ENCODE measurements around the gene SCN4A. TPM values are rescaled to one million over a fixed set of nuclear protein-coding genes. Genes with fewer than 3 reads are reported as not detected.

The SCN4A gene
- total RNA-seq, 1 experiment from 2014 or later, result not detected

DNA sequence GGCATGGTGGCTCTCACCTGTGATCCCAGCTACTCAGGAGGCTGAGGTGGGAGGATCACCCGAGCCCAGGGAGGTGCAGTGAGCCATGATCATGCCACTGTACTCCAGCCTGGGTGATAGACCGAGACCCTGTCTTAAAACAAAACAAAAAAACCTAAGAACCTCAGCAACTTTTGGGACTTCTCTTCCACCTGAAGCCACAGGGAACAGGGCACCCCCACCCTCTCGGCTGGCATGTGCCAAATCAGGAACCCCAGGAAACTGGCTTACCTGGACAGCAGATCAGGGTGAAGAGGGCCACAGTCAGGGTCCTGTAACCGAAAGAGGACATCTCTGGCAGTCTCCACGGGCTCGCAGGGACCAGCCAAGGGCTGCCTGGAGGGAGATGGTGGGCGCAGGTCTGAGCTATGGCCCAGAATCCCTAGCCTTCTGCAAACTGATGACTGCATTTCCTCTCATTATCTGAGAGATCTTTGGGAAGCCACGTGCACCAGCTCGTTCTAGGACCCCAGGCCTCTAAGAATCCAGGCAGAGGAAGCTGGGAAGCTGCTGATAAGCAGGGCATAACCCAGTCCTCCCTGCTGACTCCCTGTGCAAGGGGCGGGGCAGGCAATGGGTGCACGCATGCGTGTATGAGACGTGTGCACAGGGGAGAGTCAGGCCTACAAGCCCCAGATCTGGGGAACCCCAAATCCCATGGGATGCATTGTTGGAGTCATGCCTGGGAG is 33.8 kb upstream of the SCN4A start:
- H3K36me3 ChIP-seq, result no peaks in the 10 kb centered on the region
- no peak overlapping the region for H3K4me3 ChIP-seq
- peak in 1 of 2 experiments; percentile 43 for DNase-seq (ENCODE audit: low read depth in 1 of 2, low spot score in 2 of 2)
- H3K27me3 ChIP-seq (replicated peaks), result peaks cover 13% of the 10 kb centered on the region; the same call in 1 of the 2 replicates
- H3K9me3 ChIP-seq (replicated peaks), result no peaks in the 10 kb centered on the region
- no peaks in the 10 kb centered on the region for H3K4me1 ChIP-seq (replicated peaks)
- H3K27ac ChIP-seq, result no peak overlapping the region

GRCh38 chr17:64005734-64006167 is 33.0 kb upstream of the SCN4A start:
- no peak for DNase-seq (ENCODE audit: low read depth in 1 of 2, low spot score in 2 of 2)
- no peaks in the 10 kb centered on the region for H3K36me3 ChIP-seq
- no peaks in the 10 kb centered on the region for H3K4me1 ChIP-seq (replicated peaks)
- H3K27me3 ChIP-seq (replicated peaks), result peaks cover 13% of the 10 kb centered on the region; the same call in 1 of the 2 replicates
- no peak overlapping the region for H3K4me3 ChIP-seq
- no peaks in the 10 kb centered on the region for H3K9me3 ChIP-seq (replicated peaks)
- no peak overlapping the region for H3K27ac ChIP-seq

DNA sequence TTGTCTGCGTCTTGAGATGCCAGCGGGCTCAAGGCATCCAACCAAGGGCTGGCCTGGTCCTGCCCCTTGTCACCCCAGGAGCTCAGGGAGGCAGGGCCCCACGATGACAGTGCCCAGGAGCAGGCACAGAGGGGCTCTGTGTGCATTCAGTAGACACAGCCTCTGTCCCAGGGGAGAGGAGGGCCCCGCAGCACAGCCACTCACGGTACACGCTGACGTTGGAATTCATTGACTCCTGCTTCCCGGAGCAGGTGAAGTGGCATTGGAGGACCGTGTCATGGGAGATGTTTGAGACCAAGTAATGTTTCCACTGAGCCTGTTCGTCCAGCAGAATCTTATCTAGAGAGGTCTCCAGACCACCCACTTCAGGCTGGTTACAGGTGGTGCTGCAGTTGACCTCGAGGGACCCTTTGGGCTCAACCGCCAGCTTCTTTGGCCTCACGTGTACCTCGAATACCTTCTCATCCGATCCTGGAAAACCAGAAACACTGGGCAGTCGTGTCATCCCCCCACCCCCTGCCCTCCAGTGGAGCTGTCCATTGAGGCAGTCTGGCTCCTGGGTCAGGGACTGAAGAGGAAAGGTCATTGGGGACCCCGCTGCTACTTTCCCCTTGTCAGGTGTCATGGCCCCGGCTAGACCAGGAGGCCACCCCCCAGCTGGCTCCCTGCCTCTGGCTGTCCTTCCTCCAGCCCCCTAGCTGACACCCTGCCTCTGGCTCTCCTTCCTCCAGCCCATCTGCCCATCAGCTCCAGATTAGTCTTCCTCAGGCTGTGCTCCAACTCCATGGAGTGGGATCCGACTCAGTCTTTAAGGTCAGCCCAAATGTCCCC is 32.4 kb upstream of the SCN4A start:
- DNase-seq (ENCODE audit: low read depth in 1 of 2, low spot score in 2 of 2), result no peak
- Histone ChIP-seq H3K4me3 (no peak overlapping the region), H3K9me3 (replicated peaks) (no peaks in the 10 kb centered on the region), H3K4me1 (replicated peaks) (no peaks in the 10 kb centered on the region), H3K27ac (no peak overlapping the region), H3K36me3 (no peaks in the 10 kb centered on the region), H3K27me3 (replicated peaks) (peaks cover 13% of the 10 kb centered on the region; the same call in 1 of the 2 replicates)

DNA sequence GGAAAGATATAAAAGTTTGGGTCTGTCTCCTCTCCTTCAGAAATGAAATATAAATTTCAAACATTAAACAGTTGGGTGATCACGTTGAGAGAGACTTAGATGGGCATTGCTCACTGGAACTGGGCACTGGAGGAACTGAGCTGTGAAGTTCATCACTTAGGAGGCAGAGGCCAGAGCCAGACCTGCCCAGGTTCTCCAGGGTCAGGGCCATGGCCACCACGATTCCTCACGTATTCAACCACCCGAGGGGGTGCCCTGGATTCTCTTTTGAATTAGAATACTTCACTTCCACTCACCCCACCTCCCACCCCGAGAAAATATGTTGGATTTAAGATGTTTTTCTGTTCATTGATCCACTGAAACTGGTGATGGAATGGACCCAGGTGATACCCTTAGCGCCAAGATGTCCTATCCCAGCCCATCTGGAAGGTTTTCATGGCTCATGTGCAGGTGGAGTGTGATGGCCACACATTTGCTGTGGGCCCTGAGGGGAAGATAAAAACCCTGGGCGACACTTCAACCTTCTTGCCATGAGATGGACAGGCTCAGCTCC is 31.6 kb upstream of the SCN4A start:
- Histone ChIP-seq H3K36me3 (no peaks in the 10 kb centered on the region), H3K27me3 (replicated peaks) (peaks cover 18% of the 10 kb centered on the region; the same call in 1 of the 2 replicates), H3K9me3 (replicated peaks) (no peaks in the 10 kb centered on the region), H3K4me1 (replicated peaks) (no peaks in the 10 kb centered on the region), H3K27ac (no peak overlapping the region), H3K4me3 (no peak overlapping the region)
- DNase-seq (ENCODE audit: low read depth in 1 of 2, low spot score in 2 of 2), result no peak

- no peak overlapping the region for H3K27ac ChIP-seq
- no peaks in the 10 kb centered on the region for H3K9me3 ChIP-seq (replicated peaks)
- H3K4me1 ChIP-seq (replicated peaks), result no peaks in the 10 kb centered on the region
- no peaks in the 10 kb centered on the region for H3K36me3 ChIP-seq
- H3K27me3 ChIP-seq (replicated peaks), result peaks cover 24% of the 10 kb centered on the region
- no peak overlapping the region for H3K4me3 ChIP-seq
- DNase-seq (ENCODE audit: low read depth in 1 of 2, low spot score in 2 of 2), result no peak
These were observed 30.9 kb upstream of the SCN4A start for GRCh38 chr17:64003526-64004121.

- no peak overlapping the region for H3K27ac ChIP-seq
- H3K27me3 ChIP-seq (replicated peaks), result peaks cover 31% of the 10 kb centered on the region
- no peaks in the 10 kb centered on the region for H3K9me3 ChIP-seq (replicated peaks)
- H3K4me1 ChIP-seq (replicated peaks), result peaks cover 6% of the 10 kb centered on the region
- H3K4me3 ChIP-seq, result no peak overlapping the region
- no peaks in the 10 kb centered on the region for H3K36me3 ChIP-seq
- DNase-seq (ENCODE audit: low read depth in 1 of 2, low spot score in 2 of 2), result no peak
These were observed 30.2 kb upstream of the SCN4A start for GRCh38 chr17:64002658-64003525.

- Histone ChIP-seq H3K9me3 (replicated peaks) (no peaks in the 10 kb centered on the region), H3K4me1 (replicated peaks) (peaks cover 8% of the 10 kb centered on the region), H3K27me3 (replicated peaks) (peaks cover 40% of the 10 kb centered on the region), H3K27ac (no peak overlapping the region), H3K36me3 (no peaks in the 10 kb centered on the region), H3K4me3 (no peak overlapping the region)
- no peak for DNase-seq (ENCODE audit: low read depth in 1 of 2, low spot score in 2 of 2)
These were observed 29.2 kb upstream of the SCN4A start for GRCh38 chr17:64001763-64002529.

DNA sequence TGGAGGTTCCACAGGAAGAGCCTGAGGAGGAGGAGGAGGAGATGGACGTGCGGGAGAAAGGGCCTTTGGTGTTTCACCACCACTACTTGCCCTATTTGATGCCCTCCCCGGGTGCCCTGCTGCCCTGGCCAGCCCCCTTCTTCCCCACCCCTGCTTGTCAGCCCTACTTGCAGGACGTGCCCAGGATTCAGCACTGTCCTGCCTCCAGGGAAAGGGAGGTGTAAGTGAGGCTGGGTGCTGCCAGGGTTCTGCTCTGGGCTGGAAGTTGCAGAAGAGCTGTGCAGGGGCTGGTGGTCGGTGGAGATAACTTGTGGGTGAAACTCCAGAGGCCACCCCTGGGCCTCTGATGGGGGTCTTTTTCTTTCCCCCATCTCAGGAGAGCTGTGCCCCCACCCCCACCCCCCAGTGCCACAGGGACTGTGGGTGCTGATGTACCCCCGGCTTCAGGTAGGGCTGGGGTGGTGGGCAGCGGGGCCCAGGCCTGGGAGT is 28.4 kb upstream of the SCN4A start:
- H3K4me1 ChIP-seq (replicated peaks), result peaks cover 8% of the 10 kb centered on the region
- peaks cover 40% of the 10 kb centered on the region for H3K27me3 ChIP-seq (replicated peaks)
- no peaks in the 10 kb centered on the region for H3K9me3 ChIP-seq (replicated peaks)
- no peak for DNase-seq (ENCODE audit: low read depth in 1 of 2, low spot score in 2 of 2)
- H3K4me3 ChIP-seq, result no peak overlapping the region
- H3K27ac ChIP-seq, result no peak overlapping the region
- H3K36me3 ChIP-seq, result no peaks in the 10 kb centered on the region

- H3K9me3 ChIP-seq (replicated peaks), result no peaks in the 10 kb centered on the region
- no peaks in the 10 kb centered on the region for H3K36me3 ChIP-seq
- no peak overlapping the region for H3K4me3 ChIP-seq
- H3K27ac ChIP-seq, result no peak overlapping the region
- H3K27me3 ChIP-seq (replicated peaks), result peaks cover 45% of the 10 kb centered on the region
- no peak for DNase-seq (ENCODE audit: low read depth in 1 of 2, low spot score in 2 of 2)
- peaks cover 8% of the 10 kb centered on the region for H3K4me1 ChIP-seq (replicated peaks)
These were observed 27.2 kb upstream of the SCN4A start for GRCh38 chr17:63999680-64000531.

DNA sequence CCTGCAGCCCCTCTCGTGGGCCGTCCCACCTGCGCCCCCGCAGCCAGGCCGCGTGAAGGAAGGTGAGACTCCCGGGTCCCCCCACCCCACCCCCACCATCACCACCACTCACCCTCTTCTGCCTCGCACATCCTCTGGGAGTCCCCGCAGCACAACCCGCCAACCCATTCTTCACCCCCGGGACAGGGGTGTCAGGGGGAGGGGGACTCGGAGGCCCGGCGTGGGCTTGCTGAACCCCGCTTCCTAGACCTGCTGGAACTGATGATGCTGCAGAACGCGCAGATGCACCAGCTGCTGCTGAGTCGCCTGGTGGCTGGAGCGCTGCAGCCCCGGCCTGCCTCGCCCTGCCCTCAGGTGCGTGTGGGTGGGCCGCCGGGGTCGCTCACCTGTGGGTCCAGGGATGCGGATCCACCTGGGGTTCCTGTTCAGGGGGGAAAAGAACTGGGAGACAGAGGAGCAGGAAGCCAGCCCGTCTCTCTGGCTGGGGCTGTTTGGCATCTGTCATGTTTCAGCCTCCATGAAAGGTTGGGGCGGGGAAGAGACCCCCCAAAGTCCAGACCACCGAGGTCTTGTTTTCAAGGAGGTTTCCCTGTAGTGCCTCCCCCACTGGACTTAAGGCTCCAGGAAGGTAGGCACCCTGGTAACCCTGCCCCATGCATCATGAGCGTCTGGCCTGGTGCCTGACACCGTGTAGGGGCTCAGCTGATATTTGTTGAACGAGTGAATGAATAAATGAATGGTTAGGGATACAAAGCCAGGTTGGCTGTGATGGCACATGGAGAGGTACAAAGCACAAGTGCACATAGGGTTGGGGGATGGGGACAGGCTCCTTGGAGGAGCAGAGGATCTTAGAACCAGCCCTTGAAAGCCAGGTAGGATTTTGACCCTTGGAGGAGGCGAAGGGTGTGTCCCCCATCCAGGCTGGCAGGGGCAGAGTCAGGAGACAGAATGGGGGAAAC is 26.3 kb upstream of the SCN4A start:
- H3K4me1 ChIP-seq (replicated peaks), result peaks cover 8% of the 10 kb centered on the region
- no peak overlapping the region for H3K4me3 ChIP-seq
- no peak for DNase-seq (ENCODE audit: low read depth in 1 of 2, low spot score in 2 of 2)
- no peaks in the 10 kb centered on the region for H3K36me3 ChIP-seq
- H3K9me3 ChIP-seq (replicated peaks), result no peaks in the 10 kb centered on the region
- no peak overlapping the region for H3K27ac ChIP-seq
- peaks cover 41% of the 10 kb centered on the region for H3K27me3 ChIP-seq (replicated peaks)

All from SJSA1 (cell line).